ENCODE measurements around the gene SENP2.
"Not testable (repeated sequence)": the region's sequence is repeated elsewhere in the genome, so short reads cannot be mapped to it uniquely, and the experiment has no call there.

Gene SENP2

GRCh38 chr3:185555860-185556347, 30.2 kb upstream of the SENP2 start (continued):
- no peak for TF ChIP-seq POU6F1 (CRISPR knock-in tag; IDR thresholded peaks at IDR 0.05; ENCODE audit: borderline replicate concordance, low read depth)
- TF ChIP-seq TOX (CRISPR knock-in tag; IDR thresholded peaks at IDR 0.05; ENCODE audit: borderline replicate concordance) = no peak
- TF ChIP-seq TCF4 (CRISPR knock-in tag; IDR thresholded peaks at IDR 0.05; ENCODE audit: borderline replicate concordance) = no peak

- ATAC-seq = not testable (repeated sequence)
These were observed 29.5 kb upstream of the SENP2 start for GRCh38 chr3:185556640-185557039.

- no peak for TF ChIP-seq TCF4 (CRISPR knock-in tag; IDR thresholded peaks at IDR 0.05; ENCODE audit: borderline replicate concordance)
- TF ChIP-seq OSR1 (CRISPR knock-in tag; IDR thresholded peaks at IDR 0.05) = no peak
- TF ChIP-seq, protein P1, sequence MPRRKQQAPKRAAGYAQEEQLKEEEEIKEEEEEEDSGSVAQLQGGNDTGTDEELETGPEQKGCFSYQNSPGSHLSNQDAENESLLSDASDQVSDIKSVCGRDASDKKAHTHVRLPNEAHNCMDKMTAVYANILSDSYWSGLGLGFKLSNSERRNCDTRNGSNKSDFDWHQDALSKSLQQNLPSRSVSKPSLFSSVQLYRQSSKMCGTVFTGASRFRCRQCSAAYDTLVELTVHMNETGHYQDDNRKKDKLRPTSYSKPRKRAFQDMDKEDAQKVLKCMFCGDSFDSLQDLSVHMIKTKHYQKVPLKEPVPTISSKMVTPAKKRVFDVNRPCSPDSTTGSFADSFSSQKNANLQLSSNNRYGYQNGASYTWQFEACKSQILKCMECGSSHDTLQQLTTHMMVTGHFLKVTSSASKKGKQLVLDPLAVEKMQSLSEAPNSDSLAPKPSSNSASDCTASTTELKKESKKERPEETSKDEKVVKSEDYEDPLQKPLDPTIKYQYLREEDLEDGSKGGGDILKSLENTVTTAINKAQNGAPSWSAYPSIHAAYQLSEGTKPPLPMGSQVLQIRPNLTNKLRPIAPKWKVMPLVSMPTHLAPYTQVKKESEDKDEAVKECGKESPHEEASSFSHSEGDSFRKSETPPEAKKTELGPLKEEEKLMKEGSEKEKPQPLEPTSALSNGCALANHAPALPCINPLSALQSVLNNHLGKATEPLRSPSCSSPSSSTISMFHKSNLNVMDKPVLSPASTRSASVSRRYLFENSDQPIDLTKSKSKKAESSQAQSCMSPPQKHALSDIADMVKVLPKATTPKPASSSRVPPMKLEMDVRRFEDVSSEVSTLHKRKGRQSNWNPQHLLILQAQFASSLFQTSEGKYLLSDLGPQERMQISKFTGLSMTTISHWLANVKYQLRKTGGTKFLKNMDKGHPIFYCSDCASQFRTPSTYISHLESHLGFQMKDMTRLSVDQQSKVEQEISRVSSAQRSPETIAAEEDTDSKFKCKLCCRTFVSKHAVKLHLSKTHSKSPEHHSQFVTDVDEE (CRISPR knock-in tag; IDR thresholded peaks at IDR 0.05) = no peak
- no peak for TF ChIP-seq ZNF70 (CRISPR knock-in tag; IDR thresholded peaks at IDR 0.05)
- TF ChIP-seq ARNTL (CRISPR knock-in tag; IDR thresholded peaks at IDR 0.05; ENCODE audit: borderline replicate concordance, low read depth) = no peak
- TF ChIP-seq GLIS3 (CRISPR knock-in tag; IDR thresholded peaks at IDR 0.05) = no peak
- no peak for TF ChIP-seq ESRRG (CRISPR knock-in tag; IDR thresholded peaks at IDR 0.05)
- no peak for TF ChIP-seq ZNF8 (CRISPR knock-in tag; IDR thresholded peaks at IDR 0.05)
- no peak for TF ChIP-seq ISL1 (CRISPR knock-in tag; IDR thresholded peaks at IDR 0.05)
- TF ChIP-seq ZNF565 (CRISPR knock-in tag; conservative IDR thresholded peaks at IDR 0.05; ENCODE audit: low read depth) = no peak
- TF ChIP-seq CSRNP3 (CRISPR knock-in tag; IDR thresholded peaks at IDR 0.05) = no peak
- TF ChIP-seq PPARA (CRISPR knock-in tag; IDR thresholded peaks at IDR 0.05; ENCODE audit: borderline replicate concordance) = no peak
- TF ChIP-seq ZFP3 (CRISPR knock-in tag; IDR thresholded peaks at IDR 0.05) = no peak
- no peak for TF ChIP-seq TOX (CRISPR knock-in tag; IDR thresholded peaks at IDR 0.05; ENCODE audit: borderline replicate concordance)
- TF ChIP-seq RARB (CRISPR knock-in tag; IDR thresholded peaks at IDR 0.05) = no peak
- no peak for TF ChIP-seq CSDC2 (CRISPR knock-in tag; IDR thresholded peaks at IDR 0.05)
- TF ChIP-seq SNAI2 (CRISPR knock-in tag; IDR thresholded peaks at IDR 0.05) = no peak
- no peak for TF ChIP-seq BACH2 (CRISPR knock-in tag; IDR thresholded peaks at IDR 0.05; ENCODE audit: borderline replicate concordance)
- no peak for ATAC-seq
These were observed 27.7 kb upstream of the SENP2 start for GRCh38 chr3:185558395-185558794.

DNA sequence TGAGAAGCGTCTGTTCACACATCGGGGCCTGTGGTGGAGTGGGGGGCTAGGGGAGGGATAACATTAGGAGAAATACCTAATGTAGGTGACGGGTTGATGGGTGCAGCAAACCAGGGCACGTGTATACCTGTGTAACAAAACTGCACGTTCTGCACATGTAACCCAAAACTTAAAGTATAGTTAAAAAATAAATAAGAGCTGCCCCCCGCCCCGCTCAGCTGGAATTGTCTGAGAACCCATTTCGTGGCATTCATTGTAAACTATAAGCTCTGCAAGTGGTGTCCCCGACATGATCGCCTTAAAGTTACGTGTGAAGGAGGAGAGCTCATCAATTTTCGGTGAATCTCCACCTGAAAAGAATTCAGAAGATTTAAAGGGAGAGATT, 26.4 kb upstream of the SENP2 start:
- TF ChIP-seq OSR1 (CRISPR knock-in tag; IDR thresholded peaks at IDR 0.05) (no peak), BACH2 (CRISPR knock-in tag; IDR thresholded peaks at IDR 0.05; ENCODE audit: borderline replicate concordance) (no peak), ZNF70 (CRISPR knock-in tag; IDR thresholded peaks at IDR 0.05) (no peak), CREB5 (CRISPR knock-in tag; IDR thresholded peaks at IDR 0.05; ENCODE audit: low read depth) (no peak), ZNF565 (CRISPR knock-in tag; conservative IDR thresholded peaks at IDR 0.05; ENCODE audit: low read depth) (no peak), ESRRG (CRISPR knock-in tag; IDR thresholded peaks at IDR 0.05) (no peak)
- TF ChIP-seq, protein P1 (CRISPR knock-in tag; IDR thresholded peaks at IDR 0.05) = no peak
- TF ChIP-seq, protein P2, sequence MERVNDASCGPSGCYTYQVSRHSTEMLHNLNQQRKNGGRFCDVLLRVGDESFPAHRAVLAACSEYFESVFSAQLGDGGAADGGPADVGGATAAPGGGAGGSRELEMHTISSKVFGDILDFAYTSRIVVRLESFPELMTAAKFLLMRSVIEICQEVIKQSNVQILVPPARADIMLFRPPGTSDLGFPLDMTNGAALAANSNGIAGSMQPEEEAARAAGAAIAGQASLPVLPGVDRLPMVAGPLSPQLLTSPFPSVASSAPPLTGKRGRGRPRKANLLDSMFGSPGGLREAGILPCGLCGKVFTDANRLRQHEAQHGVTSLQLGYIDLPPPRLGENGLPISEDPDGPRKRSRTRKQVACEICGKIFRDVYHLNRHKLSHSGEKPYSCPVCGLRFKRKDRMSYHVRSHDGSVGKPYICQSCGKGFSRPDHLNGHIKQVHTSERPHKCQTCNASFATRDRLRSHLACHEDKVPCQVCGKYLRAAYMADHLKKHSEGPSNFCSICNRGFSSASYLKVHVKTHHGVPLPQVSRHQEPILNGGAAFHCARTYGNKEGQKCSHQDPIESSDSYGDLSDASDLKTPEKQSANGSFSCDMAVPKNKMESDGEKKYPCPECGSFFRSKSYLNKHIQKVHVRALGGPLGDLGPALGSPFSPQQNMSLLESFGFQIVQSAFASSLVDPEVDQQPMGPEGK (CRISPR knock-in tag; IDR thresholded peaks at IDR 0.05; ENCODE audit: borderline replicate concordance) = no peak
- ATAC-seq = no peak
